ENCODE results near the gene ZNF556.

- TF ChIP-seq CTCF (conservative IDR thresholded peaks at IDR 0.05; ENCODE audit: low read depth, low read length) (no peak), EZH2 (IDR thresholded peaks at IDR 0.05; ENCODE audit: borderline replicate concordance, low read depth, low read length, poor library complexity, severe bottlenecking) (no peak)
Observed at GRCh38 chr19:2827840-2828489, 39.2 kb upstream of the ZNF556 start.

Measured in A673 (cell line).